ENCODE measurements around the gene RPS21. TPM values are rescaled to one million over a fixed set of nuclear protein-coding genes. Genes with fewer than 3 reads are reported as not detected.

The RPS21 gene
- total and polyA plus RNA-seq, 2 of the 13 experiments (the other 11 are each of a cell fraction or from before 2014, with no cell fraction given): 2,647 to 11,063 TPM

DNA sequence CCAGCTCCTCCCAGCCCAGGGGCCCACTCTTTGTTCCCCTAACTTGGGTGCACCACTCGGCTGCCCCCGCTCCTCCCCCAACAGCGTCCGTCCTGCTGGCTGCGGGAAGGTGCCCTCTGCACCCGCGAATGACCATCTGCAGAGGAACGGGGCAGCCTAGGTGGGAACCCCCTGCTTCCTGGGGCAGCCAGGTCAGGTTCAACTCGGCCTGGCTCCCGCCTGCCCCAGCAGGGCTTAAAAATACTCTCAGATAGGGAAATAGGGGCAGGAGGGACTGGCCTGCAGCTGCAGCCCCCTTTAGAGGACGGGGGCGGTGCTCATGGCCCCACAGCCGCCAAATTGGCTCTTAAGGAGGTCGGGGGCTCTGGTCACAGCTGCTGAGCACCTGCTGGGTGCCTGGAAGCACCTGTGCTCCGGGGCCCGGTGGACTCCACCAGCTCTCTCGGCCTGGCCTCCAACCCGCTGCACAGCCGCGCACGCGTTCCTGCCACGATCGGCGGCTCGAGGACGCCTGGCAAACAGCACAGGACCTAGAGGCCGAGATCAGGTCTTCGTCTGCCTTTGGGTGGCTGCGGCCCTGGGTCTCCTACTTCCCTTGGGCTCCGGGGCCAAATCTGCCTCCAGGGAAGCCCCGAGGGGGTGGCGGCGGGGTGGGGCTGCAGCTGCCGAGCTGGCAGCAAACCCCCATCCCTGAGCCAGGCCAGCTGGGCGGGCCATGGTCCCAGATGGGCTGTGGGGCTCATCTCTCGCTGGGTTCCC, 19.1 kb upstream of the RPS21 start (continued):
- peak; percentile 35 for TF ChIP-seq ZNF775 (CRISPR knock-in tag; IDR thresholded peaks at IDR 0.05; ENCODE audit: borderline replicate concordance)
- no peak; the same call in 1 of the 2 replicates for TF ChIP-seq ZBTB7A (CRISPR knock-in tag; IDR thresholded peaks at IDR 0.05)
- peak; percentile 73 for TF ChIP-seq ZNF232 (CRISPR knock-in tag; IDR thresholded peaks at IDR 0.05; ENCODE audit: borderline replicate concordance)
- no peak for TF ChIP-seq TRIM24 (CRISPR knock-in tag; IDR thresholded peaks at IDR 0.05)
- TF ChIP-seq THYN1 (CRISPR knock-in tag; IDR thresholded peaks at IDR 0.05; ENCODE audit: borderline replicate concordance, low read depth): no peak
- TF ChIP-seq, protein P1, sequence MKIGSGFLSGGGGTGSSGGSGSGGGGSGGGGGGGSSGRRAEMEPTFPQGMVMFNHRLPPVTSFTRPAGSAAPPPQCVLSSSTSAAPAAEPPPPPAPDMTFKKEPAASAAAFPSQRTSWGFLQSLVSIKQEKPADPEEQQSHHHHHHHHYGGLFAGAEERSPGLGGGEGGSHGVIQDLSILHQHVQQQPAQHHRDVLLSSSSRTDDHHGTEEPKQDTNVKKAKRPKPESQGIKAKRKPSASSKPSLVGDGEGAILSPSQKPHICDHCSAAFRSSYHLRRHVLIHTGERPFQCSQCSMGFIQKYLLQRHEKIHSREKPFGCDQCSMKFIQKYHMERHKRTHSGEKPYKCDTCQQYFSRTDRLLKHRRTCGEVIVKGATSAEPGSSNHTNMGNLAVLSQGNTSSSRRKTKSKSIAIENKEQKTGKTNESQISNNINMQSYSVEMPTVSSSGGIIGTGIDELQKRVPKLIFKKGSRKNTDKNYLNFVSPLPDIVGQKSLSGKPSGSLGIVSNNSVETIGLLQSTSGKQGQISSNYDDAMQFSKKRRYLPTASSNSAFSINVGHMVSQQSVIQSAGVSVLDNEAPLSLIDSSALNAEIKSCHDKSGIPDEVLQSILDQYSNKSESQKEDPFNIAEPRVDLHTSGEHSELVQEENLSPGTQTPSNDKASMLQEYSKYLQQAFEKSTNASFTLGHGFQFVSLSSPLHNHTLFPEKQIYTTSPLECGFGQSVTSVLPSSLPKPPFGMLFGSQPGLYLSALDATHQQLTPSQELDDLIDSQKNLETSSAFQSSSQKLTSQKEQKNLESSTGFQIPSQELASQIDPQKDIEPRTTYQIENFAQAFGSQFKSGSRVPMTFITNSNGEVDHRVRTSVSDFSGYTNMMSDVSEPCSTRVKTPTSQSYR (CRISPR knock-in tag; IDR thresholded peaks at IDR 0.05; ENCODE audit: borderline replicate concordance): peak; percentile 89
- peak; percentile 91; the same call in 1 of the 2 replicates for TF ChIP-seq RARG (CRISPR knock-in tag; IDR thresholded peaks at IDR 0.05; ENCODE audit: low read depth)
- TF ChIP-seq, protein P2, sequence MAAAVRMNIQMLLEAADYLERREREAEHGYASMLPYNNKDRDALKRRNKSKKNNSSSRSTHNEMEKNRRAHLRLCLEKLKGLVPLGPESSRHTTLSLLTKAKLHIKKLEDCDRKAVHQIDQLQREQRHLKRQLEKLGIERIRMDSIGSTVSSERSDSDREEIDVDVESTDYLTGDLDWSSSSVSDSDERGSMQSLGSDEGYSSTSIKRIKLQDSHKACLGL (CRISPR knock-in tag; IDR thresholded peaks at IDR 0.05): peak; percentile 84; the same call in 1 of the 2 replicates
- TF ChIP-seq SIN3B (IDR thresholded peaks at IDR 0.05; ENCODE audit: low read length): no peak
- TF ChIP-seq ZNF367 (CRISPR knock-in tag; IDR thresholded peaks at IDR 0.05; ENCODE audit: borderline replicate concordance): no peak; the same call in 1 of the 2 replicates
- peak; percentile 86; the same call in 1 of the 2 replicates for TF ChIP-seq ZNF383 (CRISPR knock-in tag; IDR thresholded peaks at IDR 0.05; ENCODE audit: borderline replicate concordance)
- peak; percentile 89 for TF ChIP-seq ZNF543 (CRISPR knock-in tag; IDR thresholded peaks at IDR 0.05)
- TF ChIP-seq, protein P3, sequence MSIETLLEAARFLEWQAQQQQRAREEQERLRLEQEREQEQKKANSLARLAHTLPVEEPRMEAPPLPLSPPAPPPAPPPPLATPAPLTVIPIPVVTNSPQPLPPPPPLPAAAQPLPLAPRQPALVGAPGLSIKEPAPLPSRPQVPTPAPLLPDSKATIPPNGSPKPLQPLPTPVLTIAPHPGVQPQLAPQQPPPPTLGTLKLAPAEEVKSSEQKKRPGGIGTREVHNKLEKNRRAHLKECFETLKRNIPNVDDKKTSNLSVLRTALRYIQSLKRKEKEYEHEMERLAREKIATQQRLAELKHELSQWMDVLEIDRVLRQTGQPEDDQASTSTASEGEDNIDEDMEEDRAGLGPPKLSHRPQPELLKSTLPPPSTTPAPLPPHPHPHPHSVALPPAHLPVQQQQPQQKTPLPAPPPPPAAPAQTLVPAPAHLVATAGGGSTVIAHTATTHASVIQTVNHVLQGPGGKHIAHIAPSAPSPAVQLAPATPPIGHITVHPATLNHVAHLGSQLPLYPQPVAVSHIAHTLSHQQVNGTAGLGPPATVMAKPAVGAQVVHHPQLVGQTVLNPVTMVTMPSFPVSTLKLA (IDR thresholded peaks at IDR 0.05): no peak
- TF ChIP-seq SKI (IDR thresholded peaks at IDR 0.05; ENCODE audit: partially characterized antibody): peak; percentile 23
- TF ChIP-seq KDM2A (CRISPR knock-in tag; IDR thresholded peaks at IDR 0.05; ENCODE audit: borderline replicate concordance, low read depth): peak; percentile 53
- TF ChIP-seq, protein P4, sequence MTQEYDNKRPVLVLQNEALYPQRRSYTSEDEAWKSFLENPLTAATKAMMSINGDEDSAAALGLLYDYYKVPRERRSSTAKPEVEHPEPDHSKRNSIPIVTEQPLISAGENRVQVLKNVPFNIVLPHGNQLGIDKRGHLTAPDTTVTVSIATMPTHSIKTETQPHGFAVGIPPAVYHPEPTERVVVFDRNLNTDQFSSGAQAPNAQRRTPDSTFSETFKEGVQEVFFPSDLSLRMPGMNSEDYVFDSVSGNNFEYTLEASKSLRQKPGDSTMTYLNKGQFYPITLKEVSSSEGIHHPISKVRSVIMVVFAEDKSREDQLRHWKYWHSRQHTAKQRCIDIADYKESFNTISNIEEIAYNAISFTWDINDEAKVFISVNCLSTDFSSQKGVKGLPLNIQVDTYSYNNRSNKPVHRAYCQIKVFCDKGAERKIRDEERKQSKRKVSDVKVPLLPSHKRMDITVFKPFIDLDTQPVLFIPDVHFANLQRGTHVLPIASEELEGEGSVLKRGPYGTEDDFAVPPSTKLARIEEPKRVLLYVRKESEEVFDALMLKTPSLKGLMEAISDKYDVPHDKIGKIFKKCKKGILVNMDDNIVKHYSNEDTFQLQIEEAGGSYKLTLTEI (CRISPR knock-in tag; conservative IDR thresholded peaks at IDR 0.05): no peak
- peak; percentile 95 for TF ChIP-seq ZNF251 (CRISPR knock-in tag; IDR thresholded peaks at IDR 0.05)
- TF ChIP-seq RBFOX2 (IDR thresholded peaks at IDR 0.05; ENCODE audit: low read depth, low read length): peak; percentile 95
- TF ChIP-seq ZNF83 (CRISPR knock-in tag; IDR thresholded peaks at IDR 0.05; ENCODE audit: borderline replicate concordance): peak; percentile 30
- no peak for TF ChIP-seq HOMEZ (CRISPR knock-in tag; IDR thresholded peaks at IDR 0.05; ENCODE audit: low read depth)
- no peak for TF ChIP-seq ZNF878 (CRISPR knock-in tag; IDR thresholded peaks at IDR 0.05)

Measured in HepG2 (cell line).